Measurements from ENCODE around the gene OTUB2. TPM values are rescaled to one million over a fixed set of nuclear protein-coding genes. Genes with fewer than 3 reads are reported as not detected.

The OTUB2 gene
- total RNA-seq, 3 donors from 2014 or later = 1.3 to 3.5 (median 1.4) TPM

DNA sequence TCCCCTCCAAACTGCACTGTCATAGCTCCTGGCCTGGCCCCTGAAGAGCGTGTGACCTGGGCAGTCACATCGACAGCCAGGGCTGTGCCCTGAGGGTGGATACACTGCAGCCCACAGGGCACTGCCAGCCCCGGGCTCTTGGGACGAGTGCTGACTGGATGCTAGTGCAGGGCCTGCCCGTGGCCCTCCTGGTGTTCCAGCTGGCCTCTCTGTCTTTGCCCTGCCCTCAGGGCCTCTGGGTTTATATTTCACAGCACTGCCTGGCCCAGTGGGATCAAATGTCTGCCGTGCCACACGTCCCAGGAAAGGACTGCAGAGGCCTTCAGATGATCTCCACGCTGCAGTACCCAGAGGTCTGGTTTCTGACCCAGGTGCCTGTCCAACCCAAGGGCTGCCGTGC, 39.2 kb upstream of the OTUB2 start:
- no peaks in the 10 kb centered on the region for H3K36me3 ChIP-seq (ENCODE audit: low read depth)
- intact Hi-C loops (cut with DNase I, micrococcal nuclease) = no loop called here
- ATAC-seq (no peak), DNase-seq (no peak)
- no peaks in the 10 kb centered on the region for H3K4me1 ChIP-seq (ENCODE audit: low read depth)
- TF ChIP-seq, protein P1, sequence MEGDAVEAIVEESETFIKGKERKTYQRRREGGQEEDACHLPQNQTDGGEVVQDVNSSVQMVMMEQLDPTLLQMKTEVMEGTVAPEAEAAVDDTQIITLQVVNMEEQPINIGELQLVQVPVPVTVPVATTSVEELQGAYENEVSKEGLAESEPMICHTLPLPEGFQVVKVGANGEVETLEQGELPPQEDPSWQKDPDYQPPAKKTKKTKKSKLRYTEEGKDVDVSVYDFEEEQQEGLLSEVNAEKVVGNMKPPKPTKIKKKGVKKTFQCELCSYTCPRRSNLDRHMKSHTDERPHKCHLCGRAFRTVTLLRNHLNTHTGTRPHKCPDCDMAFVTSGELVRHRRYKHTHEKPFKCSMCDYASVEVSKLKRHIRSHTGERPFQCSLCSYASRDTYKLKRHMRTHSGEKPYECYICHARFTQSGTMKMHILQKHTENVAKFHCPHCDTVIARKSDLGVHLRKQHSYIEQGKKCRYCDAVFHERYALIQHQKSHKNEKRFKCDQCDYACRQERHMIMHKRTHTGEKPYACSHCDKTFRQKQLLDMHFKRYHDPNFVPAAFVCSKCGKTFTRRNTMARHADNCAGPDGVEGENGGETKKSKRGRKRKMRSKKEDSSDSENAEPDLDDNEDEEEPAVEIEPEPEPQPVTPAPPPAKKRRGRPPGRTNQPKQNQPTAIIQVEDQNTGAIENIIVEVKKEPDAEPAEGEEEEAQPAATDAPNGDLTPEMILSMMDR (IDR thresholded peaks at IDR 0.05) = no peak
- no peak overlapping the region for H3K4me3 ChIP-seq
- H3K9me3 ChIP-seq = no peaks in the 10 kb centered on the region

DNA sequence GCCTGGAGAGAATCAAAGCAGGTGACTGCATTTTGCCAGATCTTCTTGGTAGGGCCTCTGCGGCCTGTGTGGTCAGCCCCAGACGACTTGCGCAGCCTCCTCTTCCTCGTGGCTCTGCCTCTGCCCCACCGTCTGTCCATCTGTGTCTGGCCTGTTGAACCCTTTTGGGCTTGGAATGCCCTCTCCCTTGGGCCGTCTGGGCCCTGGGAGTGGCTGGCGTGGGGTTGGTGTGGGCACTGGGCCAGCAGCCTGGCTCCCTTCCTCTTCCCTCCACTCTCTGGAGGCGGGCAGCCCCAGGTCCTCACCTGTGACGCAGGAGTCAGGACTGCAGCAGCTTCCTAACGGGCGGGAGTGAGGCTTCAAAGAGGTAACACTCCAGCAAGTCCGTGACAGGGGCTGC, 38.8 kb upstream of the OTUB2 start:
- DNase-seq = no peak
- no peak for ATAC-seq
- TF ChIP-seq, protein P1 (IDR thresholded peaks at IDR 0.05) = no peak
- no peaks in the 10 kb centered on the region for H3K36me3 ChIP-seq (ENCODE audit: low read depth)
- intact Hi-C loops (cut with DNase I, micrococcal nuclease) = no loop called here
- no peak overlapping the region for H3K4me3 ChIP-seq
- no peaks in the 10 kb centered on the region for H3K4me1 ChIP-seq (ENCODE audit: low read depth)
- H3K9me3 ChIP-seq = no peaks in the 10 kb centered on the region

DNA sequence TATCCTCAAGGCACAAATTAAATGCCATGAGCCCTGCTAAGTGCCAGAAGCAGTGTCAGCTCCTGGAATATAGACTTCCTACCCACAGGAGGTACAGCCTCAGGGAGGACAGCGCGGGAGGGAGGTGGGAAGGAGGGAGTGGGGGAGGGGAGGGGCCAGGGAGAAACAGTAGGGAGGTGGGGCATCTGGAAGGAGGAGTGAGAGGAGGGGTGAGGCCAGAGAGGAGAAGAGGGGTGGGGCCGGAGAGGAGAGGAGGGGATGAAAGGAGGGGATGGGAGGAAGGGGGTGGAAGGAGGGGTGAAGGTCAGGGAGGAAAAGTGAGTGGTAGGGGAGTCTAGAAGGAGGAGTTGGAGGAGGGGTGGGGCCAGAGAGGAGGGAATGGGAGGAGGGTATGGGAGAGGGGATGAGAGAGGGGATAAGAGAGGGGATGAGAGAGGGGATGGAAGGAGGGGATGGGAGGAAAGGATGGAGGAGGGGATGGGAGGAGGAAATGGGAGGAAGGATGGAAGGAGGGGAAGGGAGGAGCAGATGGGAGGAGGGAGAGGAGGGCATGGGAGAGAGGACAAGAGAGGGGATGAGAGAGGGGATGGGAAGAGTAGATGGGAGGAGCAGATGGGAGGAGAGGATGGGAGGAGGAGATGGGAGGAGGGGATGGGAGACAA, 38.2 kb upstream of the OTUB2 start:
- H3K4me1 ChIP-seq (ENCODE audit: low read depth) = no peaks in the 10 kb centered on the region
- no peak for DNase-seq
- H3K4me3 ChIP-seq = no peak overlapping the region
- TF ChIP-seq, protein P1 (IDR thresholded peaks at IDR 0.05) = no peak
- H3K36me3 ChIP-seq (ENCODE audit: low read depth) = no peaks in the 10 kb centered on the region
- intact Hi-C loops (cut with DNase I, micrococcal nuclease) = no loop called here
- no peak for ATAC-seq
- no peaks in the 10 kb centered on the region for H3K9me3 ChIP-seq

DNA sequence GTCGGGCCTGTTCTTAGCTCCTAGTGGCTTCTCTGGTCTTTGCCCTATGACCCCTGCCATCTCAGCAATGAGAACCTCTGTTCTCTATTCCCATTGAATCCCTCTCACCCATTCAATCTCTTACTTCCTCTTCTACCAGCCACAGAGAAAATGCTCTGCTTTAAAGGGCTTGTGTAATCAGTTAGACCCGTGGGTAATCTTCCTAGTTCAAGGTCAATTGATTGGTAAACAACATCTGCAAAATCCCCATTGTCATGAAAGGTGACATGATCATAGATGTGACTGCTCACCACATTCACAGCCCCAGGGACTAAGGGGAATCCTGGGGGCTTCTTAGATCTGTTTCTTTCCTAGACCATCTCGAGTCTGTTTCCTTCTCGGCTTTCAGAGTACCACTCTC, 36.2 kb upstream of the OTUB2 start:
- Histone ChIP-seq H3K4me3 (no peak overlapping the region), H3K9me3 (no peaks in the 10 kb centered on the region), H3K36me3 (ENCODE audit: low read depth) (no peaks in the 10 kb centered on the region), H3K4me1 (ENCODE audit: low read depth) (no peaks in the 10 kb centered on the region)
- intact Hi-C loops (cut with DNase I, micrococcal nuclease) = no loop called here
- ATAC-seq (no peak), DNase-seq (no peak)
- TF ChIP-seq, protein P1 (IDR thresholded peaks at IDR 0.05) = no peak

DNA sequence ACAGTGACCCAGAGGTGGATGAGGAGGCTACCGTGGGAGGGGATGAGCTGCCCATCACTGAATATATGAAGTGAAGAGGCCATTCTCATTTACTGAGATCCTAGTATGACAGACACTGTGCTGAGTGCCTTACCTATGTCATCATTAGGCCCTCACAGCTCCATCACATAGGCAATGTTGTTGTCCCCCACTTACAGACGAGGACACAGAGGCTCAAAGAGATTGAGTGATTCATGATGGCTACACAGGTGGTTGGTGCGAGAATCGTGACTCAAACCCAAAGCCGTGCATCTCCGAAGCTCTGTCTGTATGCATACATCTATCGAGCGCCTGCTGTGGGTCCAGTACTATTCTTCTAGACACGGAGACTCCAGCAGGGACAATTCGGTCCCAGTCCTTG, 34.9 kb upstream of the OTUB2 start:
- TF ChIP-seq, protein P1 (IDR thresholded peaks at IDR 0.05) = no peak
- Histone ChIP-seq H3K36me3 (ENCODE audit: low read depth) (no peaks in the 10 kb centered on the region), H3K4me1 (ENCODE audit: low read depth) (no peaks in the 10 kb centered on the region), H3K9me3 (no peaks in the 10 kb centered on the region), H3K4me3 (no peak overlapping the region)
- no peak for ATAC-seq
- intact Hi-C loops (cut with DNase I, micrococcal nuclease) = no loop called here
- no peak for DNase-seq

DNA sequence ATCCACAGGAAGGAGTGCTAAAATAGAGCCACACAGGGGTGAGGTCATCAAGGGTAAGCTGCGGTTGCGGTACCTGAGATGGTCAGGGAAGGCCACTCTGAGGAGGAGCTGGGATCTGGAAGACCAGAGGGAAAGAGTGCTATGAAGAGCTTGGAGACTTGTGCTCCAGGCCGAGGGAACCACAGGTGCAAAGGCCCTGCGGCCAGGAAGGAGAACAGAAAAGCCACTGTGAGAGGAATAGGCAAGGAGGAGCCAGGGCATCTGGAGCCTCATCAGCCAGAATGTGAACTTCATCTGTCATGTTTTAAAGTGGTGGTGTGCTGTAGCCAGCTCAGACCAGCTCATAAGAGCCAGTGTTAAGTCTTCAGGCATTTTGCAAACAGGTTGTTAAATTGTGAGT, 34.5 kb upstream of the OTUB2 start:
- TF ChIP-seq, protein P1 (IDR thresholded peaks at IDR 0.05) = no peak
- DNase-seq = no peak
- intact Hi-C loops (cut with DNase I, micrococcal nuclease) = no loop called here

More for the DNA sequence above, 34.5 kb upstream of the OTUB2 start:
- H3K36me3 ChIP-seq (ENCODE audit: low read depth) = no peaks in the 10 kb centered on the region
- no peak overlapping the region for H3K4me3 ChIP-seq
- H3K4me1 ChIP-seq (ENCODE audit: low read depth) = no peaks in the 10 kb centered on the region
- H3K9me3 ChIP-seq = no peaks in the 10 kb centered on the region
- no peak for ATAC-seq
